Renal cortical epithelial cell (primary cell): ENCODE data around the gene DCP2. TPM values are rescaled to one million over a fixed set of nuclear protein-coding genes. Genes with fewer than 3 reads are reported as not detected.

Experiments
- DNase-seq: peaks from one replicate; pipeline ENCODE4 v3.0.0-alpha.2; 2011; ENCODE audit warnings: low read depth
- total RNA-seq: library from RNA; depleted of rRNA; stranded (reverse); fragments of >200 nt; gene quantifications from 2 replicates; pipeline ENCODE4 v1.2.3, GENCODE V29; 2014

DCP2 gene
- total RNA-seq, 1 donor from 2014 or later: 101 TPM

DNA sequence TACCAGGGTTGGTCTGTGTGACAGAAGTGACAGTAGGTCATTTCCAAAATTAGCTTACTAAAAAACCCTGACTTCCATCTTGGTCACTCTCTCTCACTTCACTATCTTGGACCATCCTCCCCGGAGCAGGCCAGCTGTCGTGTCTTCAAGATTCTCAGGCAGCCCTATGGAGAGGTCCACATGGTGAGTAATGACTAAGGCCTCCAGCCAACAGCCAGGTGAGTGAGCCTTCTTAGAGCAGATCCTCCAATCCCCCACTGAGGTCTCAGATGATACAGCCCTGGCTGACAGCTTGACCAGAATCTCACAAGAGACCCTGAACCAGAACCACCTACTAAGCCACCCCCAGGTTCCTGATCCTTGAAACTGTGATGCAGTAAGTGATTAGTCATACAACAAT, 92.0 kb downstream of the DCP2 start:
- DNase-seq: peak; percentile 80

Other genes with a start within 250 kb of the DCP2 start
- gene APC, start 238.9 kb upstream of the DCP2 start, total RNA-seq: 39.6 and 95.3 TPM in 2 replicates
- 121 and 162 TPM in 2 replicates for gene SRP19, start 115.5 kb upstream of the DCP2 start, total RNA-seq
- 52.6 and 94.5 TPM in 2 replicates for gene REEP5, start 54.6 kb upstream of the DCP2 start, total RNA-seq